HG03108 (cell line): ENCODE results near the gene NIPBL.

ENCODE experiments used
- ATAC-seq: cut with Tn5 transposase; IDR thresholded peaks from one replicate; pipeline ENCODE4 v1.9.1; 2021; ENCODE audit warnings: moderate library complexity; ENCODE audit not compliant: unreplicated experiment

The NIPBL gene

GRCh38 chr5:37014321-37014720 is 137.8 kb downstream of the NIPBL start:
- ATAC-seq, result no peak

- ATAC-seq, result no peak
Observed at GRCh38 chr5:37015795-37016666, 139.5 kb downstream of the NIPBL start.

GRCh38 chr5:37028910-37029309 is 152.3 kb downstream of the NIPBL start:
- ATAC-seq, result no peak

GRCh38 chr5:37029436-37029835 is 152.9 kb downstream of the NIPBL start:
- no peak for ATAC-seq

DNA sequence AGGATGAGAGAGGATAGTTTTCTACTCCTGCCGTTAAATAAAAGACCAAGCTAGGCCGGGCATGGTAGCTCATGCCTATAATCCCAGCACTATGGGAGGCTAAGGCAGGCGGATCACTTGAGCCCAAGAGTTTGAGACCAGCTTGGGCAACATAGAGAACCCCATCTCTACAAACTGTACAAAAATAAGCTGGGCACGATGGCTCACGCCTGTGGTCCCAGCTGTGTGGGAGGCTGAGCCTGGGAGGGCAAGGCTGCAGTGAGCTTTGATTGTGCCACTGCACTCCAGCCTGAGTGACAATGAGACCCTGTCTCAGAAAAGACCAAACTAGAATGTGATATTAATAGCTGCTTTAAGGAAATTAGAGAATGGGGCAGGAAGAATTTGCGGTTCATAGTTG is 158.4 kb downstream of the NIPBL start:
- ATAC-seq, result no peak

GRCh38 chr5:37037840-37038239 is 161.3 kb downstream of the NIPBL start:
- ATAC-seq, result no peak

- no peak for ATAC-seq
Observed at GRCh38 chr5:37039824-37040223, 163.3 kb downstream of the NIPBL start.

DNA sequence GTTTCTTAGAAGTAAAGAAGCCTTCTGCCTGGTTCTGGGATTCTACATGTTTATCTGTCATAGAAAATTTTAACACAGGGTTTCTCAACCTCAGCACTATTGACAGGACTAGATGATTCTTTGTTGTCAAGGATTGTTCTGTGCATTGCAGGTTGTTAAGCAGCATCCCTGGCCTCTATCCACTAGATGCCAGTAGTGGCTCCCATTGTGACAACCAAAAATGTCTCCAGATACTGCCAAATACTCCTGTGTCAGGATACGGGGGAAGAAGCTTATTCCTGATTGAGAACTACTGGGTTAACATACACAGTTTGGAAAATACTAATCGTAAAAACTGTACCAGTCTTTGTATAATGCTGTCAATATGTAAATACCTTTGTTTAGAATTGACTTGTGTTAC is 167.1 kb downstream of the NIPBL start:
- no peak for ATAC-seq

GRCh38 chr5:37044120-37044519 is 167.6 kb downstream of the NIPBL start:
- ATAC-seq, result no peak

DNA sequence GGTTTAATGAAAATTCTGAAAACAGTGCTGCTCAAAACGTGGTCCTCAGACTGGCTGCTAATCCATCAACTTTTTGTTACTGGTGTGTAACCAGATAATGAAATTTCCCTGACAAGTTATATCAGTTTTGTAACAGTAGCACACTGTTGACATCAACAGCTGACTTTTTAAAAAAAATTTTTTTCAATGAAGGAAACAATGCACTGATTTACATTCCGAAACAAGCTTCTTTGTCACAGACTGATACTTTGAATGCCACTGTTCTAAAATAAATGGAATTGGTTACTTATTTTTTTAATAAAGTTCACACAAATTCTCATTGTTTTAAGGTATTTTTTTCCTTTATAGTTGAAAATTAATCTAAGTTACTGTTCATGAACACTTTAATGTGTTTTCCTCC is 169.1 kb downstream of the NIPBL start:
- ATAC-seq, result no peak

- ATAC-seq, result no peak
Observed at GRCh38 chr5:37047947-37048346, 171.4 kb downstream of the NIPBL start.

DNA sequence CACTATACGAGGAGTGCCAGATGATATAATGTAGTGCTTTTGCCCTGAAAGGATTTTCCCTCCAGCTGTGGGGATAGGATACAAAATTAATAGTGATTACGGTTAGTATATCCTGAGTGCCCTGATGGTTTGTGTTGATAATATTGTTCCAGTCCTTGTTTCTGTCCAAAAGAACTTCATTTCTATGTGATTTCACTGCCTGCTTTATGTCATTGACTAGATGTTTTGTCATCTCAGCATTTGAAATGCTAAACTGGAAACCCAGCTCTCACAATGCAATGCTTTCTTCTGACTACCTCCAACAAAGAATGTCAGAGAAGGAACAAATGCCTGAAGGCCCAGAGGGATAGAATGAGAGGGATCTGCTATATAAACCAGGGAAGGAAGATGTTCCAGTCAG is 177.8 kb downstream of the NIPBL start:
- no peak for ATAC-seq

DNA sequence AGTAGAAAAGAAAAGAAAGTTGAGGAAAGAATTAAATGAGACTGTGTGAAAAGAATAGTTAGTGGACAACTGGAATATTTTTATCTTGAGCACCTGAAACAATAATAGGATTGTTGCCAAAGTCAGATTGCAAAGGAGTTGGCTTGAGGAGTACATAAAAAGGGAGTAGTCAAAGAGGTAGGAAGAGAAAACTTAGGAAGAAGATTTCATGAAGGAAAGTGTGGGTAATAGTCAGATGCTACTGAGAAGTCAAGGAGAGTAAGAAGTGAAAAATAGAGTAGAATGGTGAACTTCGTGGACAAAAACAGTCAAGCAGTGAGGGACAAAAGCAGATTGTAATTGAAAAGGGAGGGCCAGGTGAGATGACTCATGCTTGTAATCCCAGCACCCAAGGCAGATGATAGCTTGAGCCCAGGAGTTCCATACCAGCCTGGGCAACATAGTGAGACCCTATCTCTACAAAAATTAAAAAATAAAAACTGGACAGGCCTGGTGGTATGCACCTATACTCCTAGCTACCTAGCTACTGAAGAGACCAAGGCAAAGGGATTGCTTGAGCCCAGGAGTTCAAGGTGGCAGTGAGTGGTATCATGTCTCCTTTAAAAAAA is 178.9 kb downstream of the NIPBL start:
- no peak for ATAC-seq

DNA sequence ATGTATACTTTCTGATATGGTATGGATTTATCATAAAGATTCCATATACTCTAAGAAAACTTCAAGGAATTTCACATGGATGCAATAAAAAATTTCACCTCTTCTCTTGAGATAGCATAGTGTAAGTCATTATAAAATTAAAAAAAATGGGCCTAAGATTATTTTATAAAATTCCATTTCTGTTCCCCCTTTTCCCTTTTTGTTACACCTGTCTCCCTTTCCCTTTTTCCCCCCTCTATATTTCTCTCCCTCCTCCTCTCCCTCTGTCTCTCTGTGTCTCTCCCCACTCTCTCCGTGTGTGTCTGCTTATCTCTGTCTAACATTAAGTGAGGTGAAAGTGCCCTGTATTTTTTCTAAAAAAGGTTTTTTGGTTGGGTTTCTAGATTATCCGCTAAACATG is 180.2 kb downstream of the NIPBL start:
- no peak for ATAC-seq

DNA sequence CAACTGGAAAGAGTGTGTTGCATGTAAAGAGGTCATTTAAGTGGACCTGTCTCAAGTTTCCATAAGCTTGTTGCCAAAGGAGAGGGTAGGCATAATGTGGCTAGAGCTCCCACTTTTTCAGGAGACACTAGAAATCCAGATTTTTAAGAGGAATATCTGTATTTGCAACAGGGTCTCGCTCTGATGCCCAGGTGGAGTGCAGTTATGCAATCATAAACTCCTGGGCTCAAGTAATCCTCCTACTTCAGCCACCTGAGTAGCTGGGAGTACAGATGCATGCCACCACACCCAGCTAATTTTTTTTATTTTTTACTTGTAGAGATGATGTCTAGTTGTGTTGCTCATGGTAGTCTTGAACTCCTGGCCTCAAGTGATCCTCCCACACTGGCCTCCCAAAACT is 183.5 kb downstream of the NIPBL start:
- no peak for ATAC-seq

- no peak for ATAC-seq
Observed at GRCh38 chr5:37063739-37064138, 187.2 kb downstream of the NIPBL start.

GRCh38 chr5:37064442-37064841 is 187.9 kb downstream of the NIPBL start:
- ATAC-seq, result no peak

- no peak for ATAC-seq
Observed at GRCh38 chr5:37071487-37071886, 194.9 kb downstream of the NIPBL start.

- no peak for ATAC-seq
Observed at GRCh38 chr5:37071901-37072581, 195.5 kb downstream of the NIPBL start.

DNA sequence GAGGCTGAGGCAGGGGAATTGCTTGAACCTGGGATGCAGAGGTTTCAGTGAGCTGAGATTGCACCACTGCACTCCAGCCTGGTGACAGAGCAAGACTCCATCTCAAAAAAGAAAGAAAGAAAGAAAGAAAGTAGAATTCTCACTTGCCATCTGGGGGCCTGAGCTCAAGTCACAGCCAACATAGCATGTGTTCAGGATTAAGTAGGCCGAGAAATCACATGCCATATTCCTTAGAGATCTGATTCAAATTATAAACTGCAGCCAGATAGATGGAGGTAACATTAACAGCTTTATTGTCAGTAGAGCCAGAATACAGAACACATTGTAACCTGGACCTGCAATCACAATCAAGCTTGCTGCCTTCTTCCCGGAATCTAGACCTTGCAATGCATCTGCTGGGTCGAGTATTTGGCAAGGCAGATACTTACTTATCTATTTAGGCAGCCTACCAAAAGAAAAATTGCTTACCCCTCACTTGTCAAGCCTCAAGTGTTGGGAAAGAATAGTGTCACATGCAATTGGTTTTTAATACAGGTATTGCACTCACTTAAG is 198.9 kb downstream of the NIPBL start:
- no peak for ATAC-seq

DNA sequence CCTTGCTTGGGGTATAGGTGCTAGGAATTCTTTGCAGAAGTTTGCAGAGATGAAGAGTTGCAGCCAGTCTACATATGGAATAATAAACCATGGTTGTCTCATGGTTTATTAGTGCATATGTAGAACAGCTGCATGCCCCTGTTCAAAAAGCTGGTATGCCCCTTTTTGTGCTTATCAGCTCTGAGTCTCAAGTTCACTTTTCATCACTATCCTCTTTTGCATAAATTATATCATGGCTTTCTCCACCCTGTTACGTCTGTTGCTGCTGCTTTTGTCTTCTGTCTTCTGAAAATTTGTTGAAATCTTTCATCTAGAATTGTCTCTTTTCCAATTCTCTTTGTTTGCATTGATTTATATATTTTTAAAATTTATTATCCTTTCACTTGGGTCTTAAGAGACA is 200.6 kb downstream of the NIPBL start:
- ATAC-seq, result no peak

- ATAC-seq, result no peak
Observed at GRCh38 chr5:37080697-37081096, 204.1 kb downstream of the NIPBL start.
